NCI-H460 (cell line): Measurements from ENCODE around the gene RAP1GAP2. TPM values are rescaled to one million over a fixed set of nuclear protein-coding genes. Genes with fewer than 3 reads are reported as not detected.
"Not testable (repeated sequence)": the region's sequence is repeated elsewhere in the genome, so short reads cannot be mapped to it uniquely, and the experiment has no call there.

Source experiments
- DNase-seq: peaks from one replicate; pipeline ENCODE4 v3.0.0-alpha.2; 2016; ENCODE audit warnings: low read depth; ENCODE audit errors: extremely low read depth
- total RNA-seq: library from RNA; depleted of rRNA; stranded (reverse); fragments of >200 nt; shearing (Covaris generic); gene quantifications from 2 replicates; pipeline ENCODE4 v1.2.3, GENCODE V29; 2014

RAP1GAP2 gene
- total RNA-seq, 1 experiment from 2014 or later, result 13.6 TPM

DNA sequence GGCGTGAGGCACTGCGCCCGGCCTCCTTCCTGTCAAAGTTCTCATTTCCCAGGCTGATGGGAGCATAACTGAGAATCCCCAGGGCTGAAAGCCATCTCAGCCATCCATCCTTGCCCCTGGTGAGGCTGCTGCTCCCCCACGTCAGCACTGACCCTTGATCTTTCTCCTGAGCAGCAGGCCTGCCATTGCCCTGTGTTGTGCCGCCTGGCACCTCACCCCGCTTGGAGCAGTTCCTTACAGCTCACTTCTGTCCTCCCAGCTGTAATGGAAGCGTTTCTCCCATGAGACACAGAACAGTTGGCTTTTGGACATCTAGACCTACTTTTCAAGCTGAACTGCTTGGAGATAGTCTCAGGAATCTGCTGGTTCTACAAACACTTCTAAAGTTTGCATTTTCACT is 215.7 kb downstream of the RAP1GAP2 start:
- no peak for DNase-seq

DNA sequence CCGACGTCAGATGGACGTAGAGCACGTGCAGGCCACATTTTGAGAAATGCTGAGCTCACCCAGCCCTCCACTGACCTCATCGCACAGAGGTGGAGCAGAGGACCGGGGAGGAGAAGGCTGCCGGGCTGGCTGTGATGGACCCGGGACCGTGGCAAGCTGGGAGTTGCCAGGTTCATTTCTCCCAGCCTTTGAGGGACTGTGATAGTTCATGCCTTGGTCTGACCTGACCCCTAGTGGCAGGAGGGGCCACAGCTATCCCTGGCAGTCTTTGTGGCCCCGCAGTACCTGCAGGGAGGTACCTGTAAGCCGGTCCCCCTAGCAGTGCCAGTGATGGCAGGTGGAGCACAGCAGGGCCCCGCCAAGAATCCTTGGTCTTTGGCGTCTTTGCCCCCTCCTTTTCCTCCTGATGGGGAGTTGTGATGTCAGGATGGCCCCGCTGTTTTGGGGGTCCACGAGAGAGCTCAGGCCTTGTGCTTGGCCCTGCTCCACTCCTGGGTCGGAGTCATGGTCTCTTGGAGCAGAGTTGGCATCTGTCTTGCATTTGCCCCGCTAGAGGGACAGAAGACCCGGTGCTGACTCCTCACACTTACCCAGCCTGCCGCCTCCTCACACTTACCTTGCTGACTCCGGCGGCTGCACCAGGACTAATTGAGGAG is 216.8 kb downstream of the RAP1GAP2 start:
- DNase-seq, result peak; percentile 64

DNA sequence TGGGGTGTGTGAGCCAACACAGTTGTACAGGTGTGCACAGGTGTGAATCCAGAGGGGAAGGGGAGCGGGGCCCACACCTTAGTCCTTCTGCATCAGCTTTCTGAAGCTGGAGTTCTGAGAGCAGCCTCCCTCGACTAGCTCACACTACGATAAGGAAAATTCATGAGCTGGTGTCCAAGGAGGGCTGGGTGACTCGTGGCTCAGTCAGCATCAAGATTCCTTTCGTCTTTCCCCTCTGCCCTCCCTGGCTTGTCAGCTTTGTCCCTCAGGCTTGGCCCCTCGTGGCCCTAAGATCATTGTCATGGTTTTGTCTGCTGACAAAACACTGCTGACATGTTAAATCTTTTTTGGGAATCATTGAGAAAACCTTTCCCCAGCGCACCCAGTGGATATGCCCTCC is 219.7 kb downstream of the RAP1GAP2 start:
- DNase-seq, result no peak

DNA sequence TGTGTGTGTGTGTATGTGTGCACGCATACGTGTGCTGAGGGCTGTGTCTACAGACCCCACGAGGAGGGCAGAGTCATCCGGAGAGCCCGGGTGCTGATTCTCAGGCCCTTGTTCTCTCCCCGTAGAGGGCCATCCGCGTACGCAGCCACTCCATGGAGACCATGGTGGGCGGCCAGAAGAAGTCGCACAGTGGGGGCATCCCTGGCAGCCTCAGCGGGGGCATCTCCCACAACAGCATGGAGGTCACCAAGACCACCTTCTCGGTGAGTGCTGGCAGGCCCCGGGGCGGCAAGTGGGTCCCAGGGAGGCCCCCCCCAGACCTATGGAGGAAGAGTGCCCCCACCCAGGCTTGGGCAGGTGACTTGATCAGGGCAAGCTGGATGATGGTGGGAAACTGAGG is 221.7 kb downstream of the RAP1GAP2 start:
- DNase-seq, result no peak

DNA sequence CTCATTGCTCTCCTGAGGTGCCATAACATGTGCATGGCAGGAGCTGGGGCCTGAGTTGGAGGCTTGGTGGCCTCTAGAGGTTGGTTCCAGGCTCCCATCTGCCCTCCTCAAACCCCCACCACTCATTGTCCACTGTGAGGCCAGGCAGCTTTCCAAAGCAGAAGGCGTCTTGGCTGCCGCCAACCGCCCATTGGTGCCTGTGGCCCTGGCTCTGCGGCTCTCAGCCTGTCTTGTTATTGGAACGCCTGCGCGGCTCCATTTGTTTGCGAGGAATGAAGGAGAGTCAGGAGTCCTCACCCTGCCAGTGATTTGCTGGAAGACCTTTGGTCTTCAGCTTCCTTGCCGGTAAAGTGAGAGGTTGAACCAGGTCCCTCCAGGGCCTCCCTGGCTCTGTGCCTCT is 223.5 kb downstream of the RAP1GAP2 start:
- no peak for DNase-seq

DNA sequence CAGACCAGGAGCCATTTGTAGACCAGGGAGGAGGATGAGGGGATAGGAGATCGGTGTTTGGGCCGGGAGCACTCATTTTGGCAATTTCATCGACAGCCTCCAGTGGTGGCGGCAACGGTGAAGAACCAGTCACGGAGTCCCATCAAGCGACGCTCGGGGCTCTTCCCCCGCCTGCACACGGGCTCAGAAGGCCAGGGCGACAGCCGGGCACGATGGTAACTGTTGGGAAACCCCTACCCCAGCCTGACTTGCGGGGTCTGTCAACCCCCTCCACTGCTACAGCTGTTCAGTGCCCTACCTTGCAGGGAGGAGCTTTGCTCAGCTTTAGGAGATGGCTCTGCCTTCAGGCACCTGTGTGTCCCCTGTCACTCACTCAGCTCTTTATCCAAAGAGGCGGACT is 224.1 kb downstream of the RAP1GAP2 start:
- DNase-seq, result no peak

DNA sequence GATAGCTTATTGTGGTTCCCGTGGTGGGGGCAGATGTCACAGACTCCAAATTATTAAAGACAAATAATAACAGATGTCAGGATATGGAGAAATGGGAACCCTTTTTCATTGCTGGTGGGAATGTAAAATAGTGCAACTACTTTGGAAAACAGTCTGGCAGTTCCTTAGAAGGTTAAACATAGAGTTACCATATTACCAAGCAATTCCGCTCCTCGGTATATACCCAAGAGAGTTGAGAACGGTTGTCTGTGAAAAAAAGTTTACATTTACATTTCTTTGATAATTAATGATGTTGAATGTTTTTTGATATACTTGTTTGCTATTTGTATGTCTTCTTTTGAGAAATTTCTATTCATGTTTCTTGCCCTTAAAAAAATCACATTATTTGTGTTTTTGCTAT is 226.0 kb downstream of the RAP1GAP2 start:
- DNase-seq, result no peak

DNA sequence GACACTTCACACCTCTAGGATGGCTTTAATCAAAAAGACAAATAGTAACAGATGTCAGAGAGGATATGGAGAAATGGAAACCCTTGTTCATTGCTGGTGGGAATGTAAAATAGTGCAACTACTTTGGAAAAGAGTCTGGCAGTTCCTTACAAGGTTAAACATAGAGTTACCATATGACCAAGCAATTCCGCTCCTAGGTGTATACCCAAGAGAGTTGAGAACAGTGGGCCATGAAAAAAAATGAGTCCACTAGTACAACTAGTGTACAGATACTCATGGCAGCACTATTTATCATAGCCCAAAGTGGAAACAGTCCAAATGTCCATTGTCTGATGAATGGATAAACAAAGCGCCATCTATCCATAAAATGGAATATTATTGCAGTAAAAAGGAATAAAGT is 228.1 kb downstream of the RAP1GAP2 start:
- no peak for DNase-seq

DNA sequence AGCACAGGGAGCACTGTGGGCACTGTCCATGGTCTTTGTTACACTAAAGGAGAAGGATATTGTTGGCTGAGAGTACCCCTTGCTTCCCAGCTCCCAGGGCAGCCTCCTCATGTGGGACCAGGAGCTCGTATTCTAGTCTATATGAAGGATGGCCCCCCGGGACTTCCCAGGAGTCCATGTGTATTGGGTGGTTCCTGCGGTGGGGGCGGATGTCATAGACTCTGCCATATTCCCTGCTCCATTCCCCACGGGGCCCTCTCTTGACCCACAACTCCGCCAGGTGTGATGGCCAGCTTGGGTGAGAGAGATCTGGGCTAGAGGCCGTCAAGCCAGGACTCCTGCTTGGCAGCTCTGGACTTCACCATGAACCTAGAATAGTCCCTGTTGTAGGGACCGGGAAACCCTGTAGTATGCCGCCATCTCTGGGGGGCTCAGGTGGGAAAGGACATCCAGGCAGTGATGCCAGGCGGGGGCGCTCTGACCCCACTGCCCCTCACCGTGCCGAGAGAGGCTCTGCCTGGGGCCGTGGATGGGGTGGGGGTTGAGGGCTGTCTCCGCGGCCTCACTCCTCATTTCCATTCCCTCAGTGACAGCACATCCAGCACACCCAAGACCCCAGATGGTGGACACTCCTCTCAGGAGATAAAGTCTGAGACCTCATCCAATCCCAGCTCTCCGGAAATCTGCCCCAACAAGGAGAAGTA is 229.3 kb downstream of the RAP1GAP2 start:
- DNase-seq, result no peak

DNA sequence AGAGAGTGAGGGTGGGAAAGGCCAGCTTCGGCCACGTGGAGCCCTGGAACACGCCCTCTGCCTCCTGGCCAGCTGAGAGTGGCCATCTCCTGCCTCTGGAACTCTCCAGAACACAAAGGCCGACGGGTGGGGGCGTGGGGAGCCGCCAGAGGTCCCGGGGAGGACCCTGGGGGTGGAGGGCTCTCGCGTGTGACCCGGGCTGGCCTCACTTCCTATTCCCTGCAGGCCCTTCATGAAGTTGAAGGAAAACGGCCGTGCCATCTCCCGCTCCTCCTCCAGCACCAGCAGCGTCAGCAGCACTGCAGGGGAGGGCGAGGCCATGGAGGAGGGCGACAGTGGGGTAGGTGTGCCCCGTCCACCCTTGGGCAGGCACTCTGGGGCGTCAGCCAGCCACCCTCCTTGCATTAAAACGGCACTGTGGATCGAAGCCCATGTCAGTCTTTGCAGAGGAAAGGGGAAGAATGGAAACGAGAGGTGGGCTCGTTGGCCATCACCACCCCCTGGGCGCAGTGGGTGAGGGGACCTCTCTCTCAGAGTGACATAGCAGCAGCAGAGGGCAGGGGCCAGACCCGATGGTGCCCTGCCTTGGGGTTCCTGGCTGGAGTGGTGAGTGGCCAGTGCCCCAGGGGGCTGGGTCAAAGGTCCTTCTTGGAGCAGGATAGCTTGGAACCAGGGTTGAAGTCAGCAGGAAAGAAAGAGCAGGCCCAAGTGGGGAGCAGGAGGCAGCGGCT is 230.1 kb downstream of the RAP1GAP2 start:
- DNase-seq, result no peak

DNA sequence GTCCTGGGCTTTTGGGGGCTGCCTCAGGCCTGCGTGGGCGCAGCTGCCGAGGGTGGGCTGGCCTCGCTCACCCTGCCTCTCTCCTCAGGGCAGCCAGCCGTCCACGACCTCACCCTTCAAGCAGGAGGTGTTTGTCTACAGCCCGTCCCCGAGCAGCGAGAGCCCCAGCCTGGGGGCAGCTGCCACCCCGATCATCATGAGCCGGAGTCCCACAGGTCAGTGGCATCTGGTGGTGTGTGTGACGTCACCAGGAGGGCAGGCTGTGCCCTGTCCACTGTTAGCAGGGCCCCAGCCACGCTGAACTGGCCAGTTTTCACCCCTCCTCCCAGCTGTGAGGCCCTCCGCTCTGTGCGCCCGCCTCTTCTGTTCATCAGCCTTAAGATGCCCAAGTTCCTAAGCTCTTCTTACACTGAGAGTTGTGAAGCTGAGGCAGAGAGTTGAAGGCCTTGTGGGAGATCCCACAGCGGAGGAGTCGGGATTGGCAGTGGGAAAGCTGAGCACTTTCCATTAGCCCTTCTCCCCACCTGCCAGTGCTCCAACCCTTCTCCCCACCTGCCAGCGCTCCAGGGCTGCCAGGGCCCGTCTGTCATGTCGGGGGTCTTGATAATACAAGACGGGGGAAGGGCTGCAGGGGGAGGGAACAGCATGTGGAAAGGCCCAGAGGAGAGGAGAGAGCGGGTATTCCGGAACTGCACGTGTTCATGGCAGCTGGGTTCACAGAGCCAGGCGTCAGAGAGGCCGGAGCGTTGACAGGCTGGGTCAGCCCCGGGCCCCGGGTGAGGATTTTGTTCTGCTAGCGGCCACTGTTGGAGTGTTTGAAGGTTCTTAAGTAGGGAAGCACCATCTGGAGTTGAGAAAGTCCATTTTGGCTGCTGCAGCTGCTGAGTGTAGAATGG is 230.9 kb downstream of the RAP1GAP2 start:
- DNase-seq, result no peak

DNA sequence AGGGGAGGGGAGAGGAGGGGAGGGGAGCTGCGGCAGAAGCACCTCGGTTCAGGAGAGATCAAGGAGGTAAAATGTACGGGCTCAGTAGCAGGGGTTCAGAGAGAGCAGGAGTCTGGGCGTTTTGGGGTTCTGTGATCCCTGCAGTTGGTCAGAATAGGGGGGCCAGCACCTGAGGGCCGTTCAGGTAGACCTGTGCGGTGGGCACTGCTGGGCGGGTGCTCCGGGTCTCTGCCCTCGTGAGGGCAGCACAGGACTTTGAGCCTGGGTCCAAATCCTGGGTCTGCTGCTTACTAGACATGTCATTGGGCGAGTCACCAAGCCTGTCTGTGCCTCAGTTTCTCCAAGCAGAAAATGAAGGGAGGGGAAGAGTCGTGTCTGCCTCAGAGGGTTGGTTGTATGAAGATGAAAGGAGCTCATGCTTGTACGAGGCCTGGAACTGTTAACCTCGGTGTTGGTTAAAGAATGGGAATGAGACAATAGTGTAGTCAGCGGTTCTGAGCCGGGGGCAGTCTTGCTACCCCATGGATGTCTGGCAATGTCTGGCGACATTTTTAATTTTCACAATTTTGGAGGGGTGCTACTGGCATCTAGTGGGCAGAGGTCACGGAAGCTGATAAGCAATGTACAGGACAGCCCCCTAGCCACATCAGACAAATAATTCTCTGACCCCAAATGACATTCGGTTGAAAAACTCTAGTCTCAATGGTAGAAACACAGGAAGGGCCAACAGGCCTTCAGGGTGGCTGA is 231.7 kb downstream of the RAP1GAP2 start:
- DNase-seq, result no peak

DNA sequence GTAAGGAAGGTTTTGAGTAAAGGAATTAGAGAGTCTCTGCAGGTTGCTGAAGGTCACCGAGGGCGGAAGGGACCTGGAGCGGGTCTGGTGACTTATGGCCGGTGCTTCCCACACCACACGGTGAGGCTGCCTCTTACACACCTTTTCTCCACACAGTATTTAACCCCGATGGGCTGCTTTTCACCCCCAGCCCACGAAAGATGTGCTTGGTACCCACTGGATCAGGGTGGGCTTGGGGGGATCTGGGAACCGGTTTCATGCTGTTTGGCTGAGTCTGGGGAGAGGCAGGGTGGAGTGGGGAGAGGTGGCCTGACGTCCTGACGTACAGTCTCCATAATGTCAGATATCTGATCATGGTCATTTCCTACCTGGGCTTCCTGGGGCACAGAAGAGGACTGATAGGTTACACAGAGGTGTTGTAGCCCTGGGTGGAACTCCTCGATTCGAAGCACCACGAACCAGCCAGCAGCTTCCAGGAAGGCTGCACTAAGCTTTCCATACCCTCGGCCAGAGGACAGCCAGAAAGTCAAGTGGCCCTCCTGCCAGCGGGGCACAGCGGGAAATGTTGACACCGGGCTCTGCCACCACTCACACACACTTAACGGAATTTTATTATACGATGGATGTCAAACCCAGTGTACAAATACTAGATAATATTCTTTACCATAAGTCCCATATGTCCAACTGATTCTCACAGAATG is 233.1 kb downstream of the RAP1GAP2 start:
- DNase-seq, result no peak

DNA sequence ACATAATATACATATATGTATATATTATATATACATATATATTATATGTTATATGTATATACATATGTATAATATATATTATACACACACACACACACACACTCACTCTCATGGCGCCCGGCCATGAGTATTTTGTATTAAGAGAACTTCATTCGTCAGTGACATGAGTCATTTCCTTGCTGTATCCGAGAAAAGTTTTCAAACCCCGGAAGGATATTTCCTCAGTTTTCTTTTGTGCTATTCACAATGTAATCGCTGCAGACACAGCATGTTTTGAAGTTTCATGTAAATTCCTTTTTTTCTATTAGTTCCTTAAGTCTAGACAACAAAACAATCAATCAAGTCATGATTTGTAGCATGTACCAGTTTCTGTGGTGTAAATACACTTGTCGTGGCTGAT is 233.9 kb downstream of the RAP1GAP2 start:
- peak; percentile 48 for DNase-seq

DNA sequence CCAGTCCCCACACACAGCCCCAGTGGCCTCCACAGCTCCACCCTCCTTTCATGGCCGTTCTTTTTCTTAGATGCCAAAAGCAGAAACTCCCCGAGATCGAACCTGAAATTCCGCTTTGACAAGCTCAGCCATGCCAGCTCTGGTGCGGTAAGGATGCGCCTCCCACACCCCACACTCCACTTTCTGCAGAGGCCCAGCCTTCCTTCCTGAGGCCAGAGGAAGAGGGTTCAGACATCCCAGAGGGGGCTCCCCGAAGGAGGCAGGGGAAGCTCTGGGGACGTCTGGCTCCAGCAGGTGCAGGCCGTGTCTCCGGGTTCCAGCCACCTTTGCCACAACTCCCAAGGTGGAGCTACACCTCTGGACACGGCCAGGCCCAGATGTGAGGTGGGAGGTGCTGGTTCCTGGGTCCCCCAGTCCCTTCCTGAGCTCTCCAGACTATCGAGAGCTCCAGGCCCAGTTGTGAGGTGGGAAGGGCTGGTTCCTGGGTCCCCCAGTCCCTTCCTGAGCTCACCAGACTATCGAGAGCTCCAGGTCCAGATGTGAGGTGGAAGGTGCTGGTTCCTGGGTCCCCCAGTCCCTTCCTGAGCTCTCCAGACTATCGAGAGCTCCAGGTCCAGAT is 234.7 kb downstream of the RAP1GAP2 start:
- DNase-seq, result not testable (repeated sequence)

DNA sequence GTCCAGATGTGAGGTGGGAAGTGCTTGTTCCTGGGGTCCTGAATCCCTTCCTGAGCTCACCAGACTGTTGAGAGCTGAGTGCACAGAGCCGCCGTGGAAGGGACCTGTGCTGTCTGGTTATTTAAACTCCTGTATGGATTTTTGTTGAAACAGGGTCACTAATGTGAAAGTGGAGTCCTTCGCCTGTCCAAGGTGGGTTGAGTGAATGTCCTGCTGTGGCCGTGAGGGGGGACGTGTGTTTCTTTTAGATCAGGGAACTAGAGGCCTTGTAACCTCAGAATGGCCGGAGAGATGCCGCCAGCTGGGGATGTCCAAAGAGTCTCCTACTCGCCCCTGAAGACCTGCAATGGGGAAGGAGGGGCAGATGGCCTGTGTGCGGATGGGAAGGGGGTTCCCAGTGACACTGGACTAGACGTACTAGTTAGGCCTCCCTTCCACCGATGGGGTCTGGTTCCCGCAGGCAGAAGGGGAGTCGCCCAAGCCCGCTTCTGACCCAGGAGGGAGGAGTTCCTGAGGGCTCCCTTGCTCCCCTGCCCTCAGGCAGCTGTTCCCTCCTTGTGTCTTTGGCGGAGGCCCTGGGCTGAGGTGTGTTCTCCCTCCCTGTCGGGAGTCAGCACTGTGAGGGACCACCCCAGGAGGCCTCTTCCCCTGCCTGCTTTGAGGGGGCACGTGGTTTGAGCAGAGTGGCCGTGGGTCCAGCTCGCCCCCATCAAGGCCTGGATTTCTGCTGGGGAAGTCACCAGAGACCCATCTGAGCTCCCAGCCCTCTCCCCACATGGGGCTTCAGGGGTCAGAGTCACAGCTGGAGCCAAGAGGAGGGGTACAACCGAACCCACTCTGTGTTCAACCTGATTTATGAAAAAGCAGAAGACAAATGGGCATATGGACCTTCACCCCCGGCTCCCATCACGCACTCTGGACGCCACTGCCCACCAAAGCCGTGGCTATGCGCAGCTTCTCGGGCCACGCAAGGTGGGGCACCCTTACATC is 236.3 kb downstream of the RAP1GAP2 start:
- no peak for DNase-seq

DNA sequence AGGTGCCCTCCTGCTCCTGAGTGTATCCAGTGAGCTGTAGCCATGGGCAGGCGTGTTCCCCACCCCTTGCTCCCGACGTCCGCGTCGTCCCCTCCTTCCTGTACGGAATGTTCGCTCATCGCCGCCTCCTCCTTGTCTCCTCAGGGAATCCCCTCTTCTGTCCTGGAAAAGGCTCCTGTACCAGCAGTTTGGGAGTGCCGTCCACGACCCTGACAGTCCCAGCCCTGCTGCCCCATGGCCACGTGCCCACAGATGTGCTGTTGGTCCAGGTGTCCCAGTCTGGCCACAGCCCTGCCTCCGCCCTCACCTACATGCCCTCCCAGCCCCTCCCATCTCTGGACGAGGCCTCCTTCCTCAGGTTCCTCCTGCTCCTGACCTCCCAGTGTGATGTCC is 237.0 kb downstream of the RAP1GAP2 start:
- DNase-seq, result no peak
